GM12878 (cell line): ENCODE measurements around the gene TMIGD2. TPM values are rescaled to one million over a fixed set of nuclear protein-coding genes. Genes with fewer than 3 reads are reported as not detected.

Source experiments
- CBFB ChIP-seq: IDR thresholded peaks from 2 replicates; pipeline ENCODE4 v1.6.1; 2016; ENCODE audit warnings: antibody characterized with exemption, low read depth
- CREB1 ChIP-seq: IDR thresholded peaks from 2 replicates; pipeline ENCODE4 v1.6.1; 2012; ENCODE audit warnings: low read depth, mild to moderate bottlenecking, inconsistent platforms
- EGR1 ChIP-seq, 2 experiments: IDR thresholded peaks; 1 replicate in 1 of 2; 2 replicates in 1 of 2; pipeline ENCODE4 v1.6.1; 2011 to 2012; ENCODE audit warnings: low read depth in 2 of 2, low read length in 2 of 2, borderline replicate concordance in 1 of 2, mild to moderate bottlenecking in 1 of 2, moderate library complexity in 1 of 2
- GABPA ChIP-seq: IDR thresholded peaks from 2 replicates; pipeline ENCODE4 v1.6.1; 2014; ENCODE audit warnings: antibody characterized with exemption, low read depth, mild to moderate bottlenecking, inconsistent platforms
- IKZF1 ChIP-seq: fragments of 450-650 bp; conservative IDR thresholded peaks from 2 replicates; pipeline ENCODE4 v1.6.1; 2017; ENCODE audit warnings: antibody characterized with exemption, mild to moderate bottlenecking
- NBN ChIP-seq: fragments of 450-650 bp; IDR thresholded peaks from 2 replicates; pipeline ENCODE4 v1.6.1; 2016
- PKNOX1 ChIP-seq: fragments of 450-650 bp; IDR thresholded peaks from 2 replicates; pipeline ENCODE4 v1.6.1; 2016; ENCODE audit warnings: mild to moderate bottlenecking
- POLR2A ChIP-seq: IDR thresholded peaks from 2 replicates; pipeline ENCODE4 v1.6.1; 2011; ENCODE audit warnings: low read depth, mild to moderate bottlenecking, low read length
- POLR2AphosphoS2 ChIP-seq: IDR thresholded peaks from 2 replicates; pipeline ENCODE4 v1.6.1; 2011; ENCODE audit warnings: low read depth, mild to moderate bottlenecking, low read length, improper control_type of control experiment, moderate library complexity
- SRF ChIP-seq, 2 experiments: IDR thresholded peaks; 2 replicates each; pipeline ENCODE4 v1.6.1; 2011; ENCODE audit warnings: low read depth in 2 of 2, low read length in 2 of 2, mild to moderate bottlenecking in 1 of 2, moderate library complexity in 1 of 2
- TBL1XR1 ChIP-seq: IDR thresholded peaks from 2 replicates; pipeline ENCODE4 v1.6.1; 2012; ENCODE audit warnings: low read depth, low read length, improper control_type of control experiment
- ZNF687 ChIP-seq: fragments of 450-650 bp; IDR thresholded peaks from 2 replicates; pipeline ENCODE4 v1.6.1; 2017; ENCODE audit warnings: mild to moderate bottlenecking, moderate library complexity
- ZZZ3 ChIP-seq: IDR thresholded peaks from 2 replicates; pipeline ENCODE4 v1.6.1; 2011; ENCODE audit warnings: low read depth; ENCODE audit not compliant: control insufficient read depth, insufficient read length
- polyA plus RNA-seq, 11 experiments: library from polyadenylated mRNA; depleted of rRNA in 4 of 11; unstranded in 6 of 11; stranded (reverse) in 5 of 11; fragments of >200 nt; fragmentation: Nextera tagmentation in 4 of 11; fragmentation: Illumina TruSeq in 1 of 11; extraction: Ambion mirVana in 4 of 11; extraction: Trizol in 1 of 11; gene quantifications; 1 replicate in 1 of 11; 2 replicates in 10 of 11; pipeline versions ENCODE4 v1.2.1 to v1.2.3, GENCODE V29; 2011 to 2016; ENCODE audit warnings: inconsistent platforms in 2 of 11, missing spikeins in 2 of 11, low read depth in 1 of 11
- total RNA-seq, 4 experiments: library from RNA; depleted of rRNA in 3 of 4; stranded (reverse); fragments of >200 nt in 3 of 4; fragmentation: Illumina TruSeq in 1 of 4; extraction: Trizol in 1 of 4; gene quantifications; 2 replicates each; pipeline versions ENCODE4 v1.2.1 to v1.2.3, GENCODE V29; 2013 to 2021

TMIGD2 gene
- total and polyA plus RNA-seq, 10 of the 15 experiments (the other 5 are each of a cell fraction or from before 2014, with no cell fraction given) = 0.09 to 0.40 (median 0.14) TPM; not detected in 5

- TF ChIP-seq PKNOX1 (peak; percentile 50), POLR2A (peak; percentile 88), GABPA (no peak), ZZZ3 (no peak), POLR2AphosphoS2 (no peak), TBL1XR1 (peak; percentile 53; the same call in 1 of the 2 replicates), NBN (no peak), CBFB (no peak), ZNF687 (peak; percentile 72), SRF (IDR thresholded peaks at IDR 0.05; ENCODE audit: low read depth in 2 of 2, low read length in 2 of 2) (no peak; a peak in 1 of 4 replicates), EGR1 (IDR thresholded peaks at IDR 0.05; ENCODE audit: borderline replicate concordance in 1 of 2, low read depth in 2 of 2, low read length in 2 of 2) (peak in 1 of 2 experiments; percentile 47; a peak in 1 of 3 replicates), CREB1 (no peak), IKZF1 (no peak; the same call in 1 of the 2 replicates)
- TF ChIP-seq, all 136 proteins: peak for 13
Measured at GRCh38 chr19:4328243-4328990, 26.2 kb upstream of the TMIGD2 start (continued).
